Fibroblast of skin of left quadriceps (primary cell): ENCODE data around the gene GDPD3.

Experiments used
- DNase-seq, 2 experiments: peaks; one replicate each; pipeline ENCODE4 v3.0.0-alpha.2; 2013; ENCODE audit warnings: low read depth in 2 of 2

GDPD3 gene

DNA sequence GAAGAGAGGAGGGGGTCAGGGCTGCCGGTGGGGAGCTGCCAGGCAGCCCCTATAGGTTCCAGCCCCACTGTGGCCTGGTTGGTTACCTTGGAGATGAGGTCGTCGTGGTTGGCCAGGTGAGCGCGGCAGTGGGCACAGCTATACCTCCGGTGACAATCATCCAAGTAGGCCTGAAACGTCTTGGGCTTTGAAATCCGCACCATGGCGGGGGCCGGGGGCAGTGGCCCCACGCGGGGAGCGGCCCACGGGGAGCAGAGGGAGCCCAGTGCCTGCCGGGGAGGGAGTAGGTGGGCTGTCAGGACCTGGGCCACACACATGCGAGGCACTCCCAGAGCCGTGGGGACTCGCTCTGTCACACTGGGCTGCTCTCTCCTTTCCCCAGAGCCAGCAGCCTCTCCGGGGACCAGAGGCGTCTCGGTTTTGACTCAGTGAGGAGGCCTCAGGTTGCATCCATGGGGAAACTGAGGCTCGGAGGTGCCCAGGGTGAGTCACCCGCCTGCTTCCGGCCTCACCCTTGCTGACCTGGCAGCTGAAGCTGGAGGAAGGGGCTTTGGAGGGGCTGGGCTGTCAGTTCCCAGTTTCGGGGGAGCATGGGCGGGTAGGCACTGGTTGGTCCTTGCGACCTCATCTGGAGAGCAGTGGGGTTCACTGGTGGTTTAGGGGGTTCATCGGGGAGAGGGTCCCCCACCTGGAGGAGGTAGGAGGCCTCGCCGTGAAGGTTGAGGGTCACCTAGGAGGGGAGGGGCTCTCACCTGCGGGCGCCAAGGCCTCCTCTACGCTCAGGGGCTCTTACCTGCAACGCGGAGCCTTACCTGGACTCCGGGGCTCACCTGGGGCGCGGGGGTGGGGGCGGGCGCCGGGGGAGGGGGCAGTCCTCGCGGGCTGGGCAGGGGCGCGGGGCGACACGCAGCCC lies 17.9 kb downstream of the GDPD3 start:
- no peak for DNase-seq

GRCh38 chr16:30094541-30095165 lies 18.7 kb downstream of the GDPD3 start:
- DNase-seq = no peak

GRCh38 chr16:30092373-30093010 lies 20.8 kb downstream of the GDPD3 start:
- no peak for DNase-seq

DNA sequence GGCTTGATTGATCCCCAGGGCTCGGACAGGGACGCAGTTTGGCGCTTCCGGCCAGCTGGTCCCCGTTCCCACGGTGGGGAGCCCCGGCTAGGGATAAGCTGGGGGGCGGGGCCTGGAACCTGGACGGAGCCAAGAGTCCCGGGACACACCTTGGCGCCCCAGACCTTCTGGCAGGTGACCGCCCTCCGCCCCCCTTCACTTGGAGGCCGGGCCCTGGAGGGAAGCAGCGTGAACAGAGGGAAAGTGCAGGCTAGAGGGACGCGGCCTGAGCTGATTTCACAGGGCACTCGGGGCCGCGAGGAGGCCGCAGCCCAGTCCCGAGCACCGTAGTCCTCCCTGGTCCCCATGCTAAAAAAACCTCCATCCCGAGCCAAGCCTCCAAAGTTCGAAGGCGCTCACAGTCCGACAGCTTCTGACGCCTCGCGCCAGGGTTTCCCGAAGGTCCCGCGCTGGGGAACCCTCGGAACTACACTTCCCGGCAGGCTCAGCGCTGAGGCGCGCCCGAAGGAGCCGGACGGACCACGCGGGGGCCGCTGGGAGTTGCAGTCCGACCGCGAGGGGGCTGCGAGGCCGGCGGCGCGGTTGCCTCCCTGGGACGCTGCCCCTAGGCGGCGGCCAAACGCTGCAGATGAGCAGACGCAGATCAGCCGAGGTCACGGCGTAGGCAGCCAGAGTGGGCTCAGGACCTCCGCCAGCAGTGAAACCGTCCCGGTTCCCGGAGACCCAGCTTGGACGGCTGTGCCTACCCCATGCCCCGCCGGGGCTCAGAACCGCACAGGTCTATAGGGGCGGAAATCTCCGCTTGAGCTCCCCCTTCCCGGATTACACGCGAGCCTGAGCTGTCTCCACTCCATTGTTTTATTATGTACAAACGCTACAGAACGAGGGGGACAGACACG lies 21.6 kb downstream of the GDPD3 start, which contains the start of gene TBX6:
Gene TBX6, minus strand, starts transcription at position 451 of the 899 bp plus-strand sequence. CDS start 731 bp downstream, outside the sequence.
- peak; percentile 73 to 74 for DNase-seq

GRCh38 chr16:30090610-30091331 lies 22.6 kb downstream of the GDPD3 start:
- DNase-seq = no peak

- no peak for DNase-seq
Observed at GRCh38 chr16:30088832-30089624, 24.3 kb downstream of the GDPD3 start.

GRCh38 chr16:30088237-30088831 lies 25.0 kb downstream of the GDPD3 start:
- no peak for DNase-seq

DNA sequence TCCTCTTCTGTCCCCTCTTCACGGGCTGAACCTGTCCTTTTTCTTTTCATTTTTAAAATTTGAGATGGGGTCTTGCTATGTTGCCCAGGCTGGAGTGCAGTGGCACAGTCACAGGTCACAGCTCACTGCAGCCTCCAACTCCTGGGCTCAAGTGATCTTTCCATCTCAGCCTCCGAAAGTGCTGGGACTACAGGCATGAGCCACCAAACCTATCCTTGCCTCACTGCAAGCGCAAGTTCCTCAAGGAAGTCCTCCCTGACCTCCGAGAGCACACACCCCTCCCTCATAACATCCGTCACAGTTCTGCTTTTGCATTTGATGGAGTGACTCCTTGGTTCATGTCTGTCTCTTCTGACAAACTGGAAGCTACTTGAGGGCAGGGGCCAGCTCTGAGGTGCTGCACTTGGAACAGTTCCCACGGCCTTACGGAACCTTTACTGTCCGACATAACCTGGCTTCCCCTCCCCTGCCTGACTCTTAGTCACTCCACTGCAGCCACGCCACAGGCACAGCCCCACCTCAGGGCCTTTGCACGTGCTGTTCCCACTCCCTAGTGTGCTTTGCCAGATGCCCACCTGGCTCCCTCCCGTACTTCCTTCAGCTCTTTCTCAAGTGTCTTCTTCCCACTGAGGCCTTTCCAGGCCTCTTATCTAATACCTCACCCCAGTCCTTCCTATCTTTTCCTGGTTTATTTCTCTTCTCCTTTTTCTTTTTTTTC lies 26.0 kb downstream of the GDPD3 start:
- DNase-seq = no peak

DNA sequence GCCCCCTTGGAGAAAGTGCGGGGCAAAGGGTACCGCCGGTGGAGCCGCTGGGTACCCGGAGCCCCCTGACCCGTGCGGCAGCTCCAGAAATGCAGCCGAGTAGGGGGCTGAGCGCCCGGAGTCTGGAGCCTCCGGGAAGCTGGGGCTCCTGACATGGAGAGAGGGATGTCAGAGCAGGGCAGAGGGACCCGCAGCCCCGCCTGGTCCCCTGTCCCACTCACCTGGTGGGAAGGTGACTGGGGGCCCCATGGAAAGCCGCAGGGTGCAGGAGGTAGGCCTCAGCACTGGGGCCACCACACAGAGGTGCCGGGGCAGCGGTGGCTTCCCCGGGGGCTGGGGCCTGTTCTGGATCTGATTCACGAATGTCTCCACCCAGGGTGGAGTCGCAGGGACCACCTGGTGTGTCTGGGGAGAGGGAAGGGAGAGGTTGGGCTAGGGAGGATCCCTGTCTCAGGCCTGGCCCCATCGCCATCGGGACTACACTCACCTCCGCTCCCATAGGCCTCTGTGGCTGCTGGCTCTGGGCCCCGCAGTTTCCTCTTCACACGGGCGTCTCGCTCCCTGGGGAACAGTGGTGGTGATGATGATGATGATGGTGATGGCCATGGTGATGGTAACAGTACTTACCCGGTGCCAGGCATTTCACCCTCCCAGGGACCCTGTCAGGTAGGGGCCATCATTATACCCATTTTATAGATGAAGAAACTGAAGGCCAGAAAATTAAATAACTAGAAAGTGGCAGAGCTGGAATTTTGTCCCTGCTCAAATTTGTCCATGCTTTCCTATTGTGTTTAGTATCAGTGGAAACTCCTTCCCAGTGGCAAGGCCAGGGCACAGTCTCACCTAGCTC lies 26.8 kb downstream of the GDPD3 start:
- no peak for DNase-seq

- DNase-seq = no peak
Observed at GRCh38 chr16:30085820-30086219, 27.5 kb downstream of the GDPD3 start.

DNA sequence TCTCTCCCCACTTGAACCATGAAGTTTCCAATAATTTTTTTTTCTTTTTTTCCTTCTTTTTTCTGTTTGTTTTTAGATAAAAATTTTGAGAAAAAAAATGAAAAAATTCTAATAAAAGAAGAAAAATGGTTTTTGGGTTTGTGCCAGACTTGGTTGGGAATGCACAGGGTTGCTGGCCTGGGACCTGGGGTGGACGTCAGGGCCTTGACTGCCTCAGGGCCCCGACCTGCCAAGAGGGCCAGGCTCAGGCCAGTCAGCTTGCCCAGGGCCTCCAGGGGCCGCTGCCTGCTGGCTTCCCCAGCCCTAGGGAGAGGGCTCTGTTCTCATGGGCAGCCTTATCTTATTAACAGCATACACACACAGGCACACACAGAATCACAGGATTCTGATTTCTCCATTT lies 28.1 kb downstream of the GDPD3 start:
- no peak for DNase-seq

GRCh38 chr16:30084816-30085159 lies 28.5 kb downstream of the GDPD3 start:
- DNase-seq = no peak

DNA sequence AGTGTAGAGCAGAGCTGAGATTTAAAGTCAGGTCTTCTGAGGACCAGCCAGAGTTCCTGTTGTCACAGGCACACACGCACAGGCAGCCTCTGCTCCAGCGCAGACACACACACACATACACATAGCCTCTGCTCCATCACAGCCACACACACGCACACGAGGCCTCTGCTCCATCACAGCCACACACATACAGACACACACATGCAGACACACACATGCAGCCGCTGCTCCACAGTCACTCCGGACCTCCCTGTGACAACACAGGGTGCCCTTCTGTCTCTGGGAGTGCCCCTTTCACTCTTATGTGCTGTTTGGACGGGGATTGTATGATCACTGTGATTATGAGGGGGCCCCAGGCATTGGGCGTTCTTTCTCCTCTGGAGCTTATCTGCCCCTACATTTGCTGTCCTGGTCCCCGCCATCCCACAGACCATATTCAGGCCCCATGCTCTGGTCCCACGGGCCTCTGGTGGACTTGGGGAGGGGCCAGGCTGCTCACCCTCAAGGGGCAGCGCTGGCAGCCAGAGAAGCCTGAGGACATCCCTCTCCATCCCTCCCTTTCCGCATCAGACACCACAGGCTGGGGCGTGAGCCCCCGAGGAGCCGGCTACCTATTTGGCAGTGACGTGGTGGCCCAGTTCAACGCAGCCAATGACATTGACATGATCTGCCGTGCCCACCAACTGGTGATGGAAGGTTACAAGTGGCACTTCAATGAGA lies 29.1 kb downstream of the GDPD3 start:
- DNase-seq = no peak

- DNase-seq = no peak
Observed at GRCh38 chr16:30083216-30084055, 29.9 kb downstream of the GDPD3 start.

- DNase-seq = no peak
Observed at GRCh38 chr16:30082545-30083090, 30.7 kb downstream of the GDPD3 start.

GRCh38 chr16:30079480-30079879 lies 33.9 kb downstream of the GDPD3 start:
- no peak for DNase-seq
